AG09319 (cell line): Measurements from ENCODE around the gene MAIP1.

Experiments
- DNase-seq: peaks from one replicate; pipeline ENCODE4 v3.0.0-alpha.2; 2010; ENCODE audit warnings: low read depth; ENCODE audit errors: extremely low read depth
- TF ChIP-seq, protein P1 (sequence below): IDR thresholded peaks from 2 replicates; pipeline ENCODE4 v1.5.1; 2011; ENCODE audit warnings: low read depth, mild to moderate bottlenecking, inconsistent platforms, low read length, moderate library complexity

MAIP1 gene

DNA sequence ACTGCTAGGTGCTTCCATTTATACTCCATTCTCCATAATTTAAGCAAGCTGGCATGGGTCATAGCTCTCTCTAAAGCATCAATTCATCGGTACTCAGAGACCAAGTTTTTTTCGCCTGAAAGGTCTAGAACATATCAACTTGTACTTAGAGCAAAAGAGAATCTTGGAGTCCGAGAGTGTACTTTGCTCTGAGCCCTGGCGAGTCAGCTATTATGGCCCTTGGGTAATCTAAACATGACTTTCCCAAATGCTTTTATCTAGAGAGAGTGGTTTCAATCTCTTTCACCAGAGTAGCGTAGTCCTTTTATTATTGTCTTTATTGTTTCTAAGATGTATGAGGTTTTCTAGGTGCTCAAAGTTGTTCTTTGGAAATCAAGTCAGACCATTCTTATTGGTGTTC lies 34.4 kb downstream of the MAIP1 start:
- no peak for DNase-seq

DNA sequence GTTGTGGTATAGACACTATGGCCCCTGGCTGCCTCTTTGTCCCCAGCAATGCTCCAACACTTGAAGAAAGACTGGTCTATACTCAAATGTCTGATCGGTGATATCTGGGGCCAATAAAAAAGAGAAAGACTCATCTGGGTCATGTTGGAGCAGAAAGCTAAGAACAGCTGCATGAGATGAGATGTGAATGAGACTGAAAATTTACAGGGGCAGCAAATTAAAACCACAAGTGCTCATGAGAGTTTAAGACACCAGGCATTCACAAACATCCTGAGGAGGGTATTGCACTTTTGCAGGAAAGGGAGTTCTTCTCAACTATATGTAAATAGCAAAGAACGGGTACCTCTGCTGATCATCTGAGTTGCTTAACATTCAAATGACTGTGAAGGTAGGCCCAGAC lies 36.3 kb downstream of the MAIP1 start:
- TF ChIP-seq, protein P1, sequence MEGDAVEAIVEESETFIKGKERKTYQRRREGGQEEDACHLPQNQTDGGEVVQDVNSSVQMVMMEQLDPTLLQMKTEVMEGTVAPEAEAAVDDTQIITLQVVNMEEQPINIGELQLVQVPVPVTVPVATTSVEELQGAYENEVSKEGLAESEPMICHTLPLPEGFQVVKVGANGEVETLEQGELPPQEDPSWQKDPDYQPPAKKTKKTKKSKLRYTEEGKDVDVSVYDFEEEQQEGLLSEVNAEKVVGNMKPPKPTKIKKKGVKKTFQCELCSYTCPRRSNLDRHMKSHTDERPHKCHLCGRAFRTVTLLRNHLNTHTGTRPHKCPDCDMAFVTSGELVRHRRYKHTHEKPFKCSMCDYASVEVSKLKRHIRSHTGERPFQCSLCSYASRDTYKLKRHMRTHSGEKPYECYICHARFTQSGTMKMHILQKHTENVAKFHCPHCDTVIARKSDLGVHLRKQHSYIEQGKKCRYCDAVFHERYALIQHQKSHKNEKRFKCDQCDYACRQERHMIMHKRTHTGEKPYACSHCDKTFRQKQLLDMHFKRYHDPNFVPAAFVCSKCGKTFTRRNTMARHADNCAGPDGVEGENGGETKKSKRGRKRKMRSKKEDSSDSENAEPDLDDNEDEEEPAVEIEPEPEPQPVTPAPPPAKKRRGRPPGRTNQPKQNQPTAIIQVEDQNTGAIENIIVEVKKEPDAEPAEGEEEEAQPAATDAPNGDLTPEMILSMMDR: no peak
- DNase-seq: no peak

More for the DNA sequence above, 34.4 kb downstream of the MAIP1 start:
- TF ChIP-seq, protein P1: no peak

DNA sequence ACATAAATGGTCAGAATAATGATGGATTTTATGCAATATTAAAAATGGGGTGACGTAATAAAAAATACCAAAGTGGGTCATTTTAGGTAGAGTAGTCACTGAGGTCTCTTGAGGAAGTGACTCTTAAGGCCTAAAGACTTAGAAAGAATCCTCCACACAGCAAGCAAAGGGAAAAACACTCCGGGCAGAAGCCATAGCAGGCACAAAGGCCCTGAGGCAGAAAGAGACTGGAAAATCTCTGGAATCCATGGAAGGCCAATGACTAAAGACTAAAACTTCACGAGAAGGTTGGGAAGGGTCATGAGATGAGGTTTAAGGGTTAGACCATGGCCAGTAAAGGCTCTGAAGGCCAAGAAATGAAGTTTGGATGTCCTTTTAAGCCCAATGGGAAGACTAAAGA lies 36.9 kb downstream of the MAIP1 start:
- no peak for DNase-seq
- TF ChIP-seq, protein P1: no peak

DNA sequence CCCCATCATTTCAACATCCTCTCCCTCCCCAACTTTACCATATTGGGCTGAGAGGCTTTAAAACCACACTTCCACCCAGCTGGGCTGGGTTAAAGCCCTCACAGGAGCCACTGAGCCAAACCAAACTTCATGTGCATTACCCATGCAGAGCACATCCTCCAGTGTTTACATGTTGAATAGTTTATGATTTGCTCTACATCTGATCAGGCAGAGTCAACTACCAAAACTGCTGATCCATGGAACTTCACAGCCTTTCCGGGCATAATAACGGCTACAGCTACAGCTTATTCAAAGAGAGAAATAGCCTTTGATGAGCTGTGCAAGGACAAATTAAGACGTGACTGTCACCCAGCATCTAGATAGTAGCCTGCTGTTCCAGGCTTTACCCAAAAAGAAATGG lies 39.0 kb downstream of the MAIP1 start:
- TF ChIP-seq, protein P1: no peak
- peak; percentile 31 for DNase-seq

DNA sequence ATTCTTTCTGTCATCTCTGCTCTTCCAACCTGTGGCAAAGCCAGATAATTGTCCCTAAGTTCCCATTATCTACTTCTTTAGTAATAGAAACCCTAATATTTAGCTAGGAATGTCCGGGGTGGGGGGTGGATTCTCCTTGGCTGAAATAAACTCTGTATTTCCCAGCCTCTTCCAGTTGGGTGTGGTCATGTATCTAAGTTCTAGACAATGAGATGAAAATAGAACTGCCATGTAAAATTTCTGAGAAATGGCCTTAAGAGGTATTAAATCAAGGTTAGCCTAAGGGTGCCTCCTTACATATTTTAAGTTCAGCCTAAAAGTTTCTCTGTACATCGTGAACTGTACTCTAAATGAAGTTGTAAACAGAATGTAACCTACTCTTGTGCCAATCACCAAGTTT lies 39.5 kb downstream of the MAIP1 start:
- TF ChIP-seq, protein P1: no peak
- DNase-seq: no peak

DNA sequence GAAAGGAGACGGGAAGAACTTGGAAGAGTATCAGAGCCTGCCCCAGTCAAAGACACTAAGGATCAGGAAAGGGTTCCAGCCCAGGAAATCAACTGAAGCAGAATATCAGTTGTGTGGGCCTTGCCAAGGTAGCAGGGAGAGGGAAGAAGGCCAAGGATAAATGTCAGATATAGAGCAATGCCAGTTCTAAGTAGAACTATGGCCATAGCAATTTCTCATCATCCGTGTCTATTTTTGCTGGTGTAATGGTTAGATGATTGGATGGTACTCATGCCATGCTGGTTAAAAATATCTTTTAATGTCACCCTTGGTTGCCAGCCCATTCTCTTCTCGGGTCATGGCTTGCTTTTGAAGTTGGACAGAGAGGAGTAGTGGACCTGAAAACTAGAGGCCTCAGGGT lies 41.9 kb downstream of the MAIP1 start:
- DNase-seq: no peak

DNA sequence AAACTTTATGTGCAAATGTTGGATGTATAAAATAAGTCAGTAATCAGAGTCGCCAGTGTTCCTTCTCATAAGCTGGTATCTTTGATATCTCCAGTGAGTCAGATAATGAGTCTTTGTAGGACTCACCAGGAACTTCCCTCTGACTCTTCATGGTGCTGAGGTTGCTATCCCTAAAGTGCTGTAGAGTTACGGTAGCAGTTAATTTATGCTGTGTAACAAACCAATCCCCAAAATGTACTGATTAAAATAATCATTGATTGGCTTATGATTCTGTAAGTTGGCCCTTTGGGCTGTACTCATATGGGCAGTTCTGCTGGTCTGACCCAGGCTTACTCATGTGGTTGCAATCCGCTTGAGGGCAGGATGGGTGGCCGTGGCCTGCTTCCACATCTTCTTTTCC lies 43.8 kb downstream of the MAIP1 start:
- no peak for DNase-seq
- TF ChIP-seq, protein P1: no peak

More for the DNA sequence above, 41.9 kb downstream of the MAIP1 start:
- TF ChIP-seq, protein P1: no peak
